ENCODE data around the gene RTL5.

- TF ChIP-seq, protein P1, sequence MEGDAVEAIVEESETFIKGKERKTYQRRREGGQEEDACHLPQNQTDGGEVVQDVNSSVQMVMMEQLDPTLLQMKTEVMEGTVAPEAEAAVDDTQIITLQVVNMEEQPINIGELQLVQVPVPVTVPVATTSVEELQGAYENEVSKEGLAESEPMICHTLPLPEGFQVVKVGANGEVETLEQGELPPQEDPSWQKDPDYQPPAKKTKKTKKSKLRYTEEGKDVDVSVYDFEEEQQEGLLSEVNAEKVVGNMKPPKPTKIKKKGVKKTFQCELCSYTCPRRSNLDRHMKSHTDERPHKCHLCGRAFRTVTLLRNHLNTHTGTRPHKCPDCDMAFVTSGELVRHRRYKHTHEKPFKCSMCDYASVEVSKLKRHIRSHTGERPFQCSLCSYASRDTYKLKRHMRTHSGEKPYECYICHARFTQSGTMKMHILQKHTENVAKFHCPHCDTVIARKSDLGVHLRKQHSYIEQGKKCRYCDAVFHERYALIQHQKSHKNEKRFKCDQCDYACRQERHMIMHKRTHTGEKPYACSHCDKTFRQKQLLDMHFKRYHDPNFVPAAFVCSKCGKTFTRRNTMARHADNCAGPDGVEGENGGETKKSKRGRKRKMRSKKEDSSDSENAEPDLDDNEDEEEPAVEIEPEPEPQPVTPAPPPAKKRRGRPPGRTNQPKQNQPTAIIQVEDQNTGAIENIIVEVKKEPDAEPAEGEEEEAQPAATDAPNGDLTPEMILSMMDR (IDR thresholded peaks at IDR 0.05 in 2 of 3, conservative IDR thresholded peaks at IDR 0.05 in 1 of 3; ENCODE audit: borderline replicate concordance in 1 of 3, insufficient read depth in 1 of 3, low read depth in 2 of 3, low read length in 2 of 3), result no peak
- TF ChIP-seq EZH2phosphoT487 (IDR thresholded peaks at IDR 0.05; ENCODE audit: borderline replicate concordance), result no peak
- TF ChIP-seq, protein P2, sequence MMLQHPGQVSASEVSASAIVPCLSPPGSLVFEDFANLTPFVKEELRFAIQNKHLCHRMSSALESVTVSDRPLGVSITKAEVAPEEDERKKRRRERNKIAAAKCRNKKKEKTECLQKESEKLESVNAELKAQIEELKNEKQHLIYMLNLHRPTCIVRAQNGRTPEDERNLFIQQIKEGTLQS (IDR thresholded peaks at IDR 0.05), result no peak
- TF ChIP-seq POLR2A (IDR thresholded peaks at IDR 0.05; ENCODE audit: borderline replicate concordance, extremely low read depth, insufficient read depth, insufficient read length), result no peak
- no peak for TF ChIP-seq REST (IDR thresholded peaks at IDR 0.05; ENCODE audit: low read depth)
- no peak for TF ChIP-seq EZH2 (IDR thresholded peaks at IDR 0.05)
- TF ChIP-seq SRF (IDR thresholded peaks at IDR 0.05; ENCODE audit: low read depth), result no peak
- no peak for TF ChIP-seq RAD21 (IDR thresholded peaks at IDR 0.05; ENCODE audit: low read depth)
- TF ChIP-seq ELF1 (IDR thresholded peaks at IDR 0.05; ENCODE audit: borderline replicate concordance, low read depth), result no peak
- TF ChIP-seq, protein P3, sequence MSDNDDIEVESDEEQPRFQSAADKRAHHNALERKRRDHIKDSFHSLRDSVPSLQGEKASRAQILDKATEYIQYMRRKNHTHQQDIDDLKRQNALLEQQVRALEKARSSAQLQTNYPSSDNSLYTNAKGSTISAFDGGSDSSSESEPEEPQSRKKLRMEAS (IDR thresholded peaks at IDR 0.05), result no peak
- no peak for TF ChIP-seq ZNF274 (IDR thresholded peaks at IDR 0.05; ENCODE audit: low read depth, low read length)
- TF ChIP-seq SP1 (IDR thresholded peaks at IDR 0.05; ENCODE audit: low read depth), result no peak
- TF ChIP-seq ZFX (IDR thresholded peaks at IDR 0.05), result no peak
- no peak for TF ChIP-seq POLR2AphosphoS5 (IDR thresholded peaks at IDR 0.05; ENCODE audit: low read depth, low read length)
These were observed 28.1 kb upstream of the RTL5 start for GRCh38 chrX:72159769-72160168.

Data from HCT116 (cell line).